NCI-H226 (cell line): ENCODE measurements around the gene PNPLA3.

Source experiments
- DNase-seq: peaks from one replicate; pipeline ENCODE4 v3.0.0-alpha.2; 2015

The PNPLA3 gene

DNA sequence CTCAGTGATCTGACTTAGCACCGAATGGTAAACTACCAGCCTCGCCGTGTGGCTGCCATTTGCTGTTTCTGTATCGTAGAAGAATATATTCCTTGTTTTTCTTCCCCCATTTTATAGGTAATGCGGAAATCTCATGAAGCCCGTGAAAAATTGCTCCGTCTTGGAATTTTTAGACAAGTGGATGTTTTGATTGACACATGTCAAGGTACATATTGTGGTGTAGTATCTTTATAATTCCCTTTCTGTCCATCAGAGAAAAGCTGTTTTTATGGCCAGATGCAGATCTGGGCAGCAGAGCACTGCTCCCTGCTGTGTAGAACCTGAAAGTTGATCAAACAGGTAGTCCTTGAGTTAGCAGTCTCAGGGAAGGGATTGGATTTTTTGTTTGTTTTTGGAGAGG is 45.0 kb downstream of the PNPLA3 start:
- DNase-seq, result no peak

DNA sequence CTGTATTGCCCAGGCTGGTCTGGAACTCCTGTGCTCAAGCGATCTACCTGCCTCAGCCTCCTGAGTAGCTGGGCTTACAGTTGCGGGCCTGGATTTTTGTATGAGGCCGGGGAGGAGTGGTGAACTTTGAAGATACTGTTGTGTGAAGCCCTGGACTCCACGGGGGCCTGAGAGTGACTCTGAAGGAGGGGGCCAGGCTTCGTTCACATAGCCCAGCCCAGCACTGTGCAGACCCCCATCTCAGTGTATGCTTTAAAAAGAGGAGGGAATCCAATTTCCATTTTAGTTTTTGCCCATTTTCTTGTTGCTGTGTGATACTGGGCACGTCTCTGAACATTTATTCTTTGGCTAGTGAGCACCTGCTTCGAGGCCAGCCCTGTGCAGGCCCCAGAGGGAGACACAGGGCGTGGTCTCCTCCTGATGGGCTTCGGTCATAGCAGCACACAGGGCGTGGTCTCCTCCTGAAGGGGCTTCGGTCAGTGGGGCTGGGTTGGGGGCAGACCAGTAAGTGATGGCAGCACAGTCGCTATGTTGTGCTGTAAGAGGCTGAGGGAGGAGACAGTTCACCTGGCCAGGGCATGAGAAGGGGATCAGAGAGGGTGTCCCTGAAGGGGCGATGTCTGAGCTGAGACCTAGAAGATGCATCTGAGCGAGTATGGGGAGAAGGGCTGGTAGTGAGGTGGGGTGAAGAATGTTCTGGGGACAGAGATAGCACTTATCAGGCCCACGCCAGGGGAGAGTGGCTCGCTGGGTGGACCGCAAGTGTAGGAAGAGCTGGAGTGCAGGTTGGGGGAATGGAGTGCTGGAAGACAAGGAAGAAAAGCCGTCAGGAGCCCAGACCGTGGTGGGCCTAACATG is 45.6 kb downstream of the PNPLA3 start:
- DNase-seq, result no peak

DNA sequence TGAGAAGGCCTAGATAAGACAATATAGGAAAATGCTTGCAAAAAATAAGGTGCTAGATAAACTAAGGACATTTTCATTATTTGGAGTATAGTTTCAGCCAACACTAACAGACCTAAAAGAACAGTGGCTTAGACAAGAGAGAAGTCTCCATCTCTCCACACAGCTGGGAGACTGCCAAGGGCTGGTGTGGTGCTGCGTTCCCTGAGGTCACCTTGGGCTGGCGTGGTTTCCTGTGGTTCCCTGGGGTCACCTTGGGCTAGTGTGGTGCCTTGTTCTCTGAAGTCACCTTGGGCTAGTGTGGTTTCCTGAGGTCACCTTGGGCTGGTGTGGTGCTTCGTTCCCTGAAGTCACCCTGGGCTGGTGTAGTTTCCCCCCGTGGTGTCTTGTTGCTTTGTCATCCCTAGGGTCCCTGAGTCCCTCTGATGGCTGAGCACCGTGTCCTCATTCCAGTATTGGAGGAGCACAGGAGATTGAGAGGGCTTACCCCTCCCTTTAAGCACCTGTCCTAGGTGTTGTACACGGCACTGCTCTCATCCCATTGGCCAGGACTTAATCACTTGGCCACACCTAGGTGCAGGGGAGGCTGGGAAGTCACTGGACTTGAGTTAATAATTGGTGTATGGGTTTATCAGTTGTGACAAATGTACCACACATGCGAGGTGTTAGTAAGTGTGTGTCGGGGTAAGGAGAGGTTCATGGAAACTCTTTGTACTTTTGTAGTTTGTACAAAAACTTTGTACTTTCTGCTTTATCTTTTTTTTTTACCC is 46.6 kb downstream of the PNPLA3 start:
- DNase-seq, result no peak

DNA sequence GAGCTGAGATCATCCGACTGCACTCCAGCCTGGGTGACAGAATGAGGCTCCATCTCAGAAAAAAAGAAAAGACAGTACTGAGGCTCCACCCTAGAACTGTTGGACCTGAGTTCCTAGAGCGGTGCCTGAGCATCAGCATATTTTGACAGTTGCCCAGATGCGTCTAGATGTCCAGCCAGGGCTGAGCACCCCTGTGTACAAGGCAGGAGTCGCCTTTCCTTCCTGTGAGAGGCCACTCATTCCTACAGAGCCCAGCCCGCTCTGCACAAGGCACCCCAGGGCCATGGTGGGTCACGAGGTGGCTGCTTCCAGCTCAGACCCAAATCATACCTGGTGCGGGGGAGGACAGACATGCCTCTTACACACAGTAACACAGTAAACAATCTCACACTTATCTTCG is 47.5 kb downstream of the PNPLA3 start:
- no peak for DNase-seq

DNA sequence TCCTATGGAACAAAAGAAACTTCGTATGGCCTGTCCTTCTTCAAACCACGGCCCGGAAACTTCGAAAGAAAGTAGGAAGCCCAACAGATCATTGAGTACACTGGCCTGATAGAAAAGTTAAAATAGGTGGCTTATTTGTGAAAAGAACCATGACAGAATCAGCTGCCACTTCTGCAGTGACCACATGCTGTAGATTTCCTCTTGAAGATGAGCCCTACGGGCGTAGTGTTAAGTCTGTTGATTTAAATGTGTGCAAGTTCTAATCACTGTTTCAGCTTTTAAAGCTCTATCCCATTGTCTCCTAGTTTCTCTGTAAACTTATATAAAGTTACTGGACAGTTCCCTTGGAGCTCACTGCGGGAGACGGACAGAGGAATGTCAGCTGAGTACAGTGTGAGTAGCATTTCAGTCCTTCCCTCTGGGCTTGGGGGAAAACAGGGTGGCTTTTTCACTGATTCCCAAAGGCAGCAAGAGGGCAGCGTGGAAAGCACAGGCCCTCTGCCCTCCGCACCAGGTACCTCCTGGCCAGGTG is 49.4 kb downstream of the PNPLA3 start:
- no peak for DNase-seq

DNA sequence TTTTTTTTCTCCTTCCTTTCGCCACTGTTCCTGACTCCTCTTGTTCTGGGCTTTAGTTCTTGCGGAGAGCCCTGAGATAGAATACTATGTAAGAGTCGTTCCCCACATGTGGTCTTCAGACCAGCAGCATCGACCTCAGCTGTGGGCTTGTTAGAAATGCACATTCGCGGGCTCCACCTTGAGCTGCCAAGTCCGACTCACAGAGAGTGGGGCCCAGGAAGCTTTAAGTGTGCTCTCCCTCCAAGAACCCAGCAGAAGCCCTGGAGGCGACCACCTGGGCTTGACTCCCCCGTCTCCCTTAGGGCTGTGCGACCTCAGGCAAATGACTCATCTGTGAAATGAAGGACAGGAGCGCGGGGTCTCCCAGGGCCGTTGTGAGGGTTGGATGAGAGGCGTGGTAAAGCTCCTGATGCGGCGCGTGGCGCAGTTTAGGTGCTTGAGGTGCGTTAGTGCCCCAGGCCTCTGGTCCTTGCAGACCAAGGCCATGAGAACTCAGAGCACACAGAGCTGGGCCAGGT is 50.5 kb downstream of the PNPLA3 start:
- DNase-seq, result no peak

DNA sequence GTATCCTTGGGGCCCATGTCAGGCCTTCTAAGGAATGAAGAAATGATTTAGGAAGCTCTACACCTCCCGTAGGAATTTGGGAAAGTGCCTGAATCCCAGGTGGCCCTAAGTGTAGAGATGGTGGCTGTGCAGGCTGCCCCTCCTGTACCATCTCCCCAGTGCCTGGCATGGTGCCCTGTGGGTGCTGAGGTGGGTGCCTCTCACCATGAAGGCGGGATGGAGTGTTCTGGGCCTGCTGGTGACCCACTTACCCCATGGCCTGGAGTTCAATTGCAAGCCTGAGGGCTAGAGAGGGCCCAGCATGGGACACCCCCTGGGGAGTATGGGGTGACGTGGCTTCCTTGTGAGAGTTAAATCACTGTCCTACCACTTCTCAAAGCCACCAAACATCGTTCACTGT is 51.4 kb downstream of the PNPLA3 start:
- DNase-seq, result no peak

DNA sequence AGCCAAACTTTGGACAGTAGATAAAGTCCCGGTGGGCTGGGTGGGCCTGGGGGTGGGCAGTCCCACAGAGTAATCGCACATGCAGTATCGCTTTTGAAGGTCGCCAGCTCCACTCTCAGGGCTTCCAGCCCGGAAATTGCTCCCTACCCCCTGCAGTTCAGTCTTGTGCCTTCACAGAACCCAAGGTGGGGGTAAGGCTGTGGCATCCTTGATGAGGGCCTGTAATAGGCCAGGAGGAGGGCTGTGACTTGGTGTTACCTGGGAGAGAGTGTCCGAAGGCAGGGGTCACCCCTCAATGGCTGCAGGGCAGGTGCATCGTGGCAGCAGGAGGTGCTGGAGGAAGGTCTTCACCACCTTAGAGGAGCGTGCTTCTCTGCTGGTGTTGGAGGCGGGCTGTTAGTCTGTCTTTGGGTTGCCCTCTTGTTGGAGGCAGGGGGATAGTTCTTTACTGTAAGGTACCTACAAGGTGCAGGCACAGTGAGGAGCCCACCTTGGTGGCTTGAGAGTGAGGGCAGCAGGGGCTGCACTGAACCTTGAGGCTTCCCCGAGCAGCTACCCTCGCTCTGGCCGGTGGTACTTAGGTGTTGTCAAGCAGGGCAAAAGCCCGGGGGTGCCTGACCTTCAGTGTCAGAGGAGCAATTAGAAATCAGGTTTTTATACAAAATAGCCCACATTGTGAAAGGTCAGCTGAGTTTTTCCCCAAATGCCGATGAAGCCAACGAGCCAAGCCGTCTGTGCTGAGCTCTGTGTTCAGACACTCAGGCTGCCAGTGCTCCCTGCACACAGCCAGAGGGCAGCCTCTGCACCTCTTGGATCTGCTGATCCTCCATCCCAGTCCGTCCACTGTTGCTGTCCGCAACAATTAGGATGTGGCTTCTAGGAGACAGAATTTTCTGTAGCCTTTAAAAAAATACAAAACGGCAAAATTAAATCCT is 53.5 kb downstream of the PNPLA3 start:
- DNase-seq, result no peak

DNA sequence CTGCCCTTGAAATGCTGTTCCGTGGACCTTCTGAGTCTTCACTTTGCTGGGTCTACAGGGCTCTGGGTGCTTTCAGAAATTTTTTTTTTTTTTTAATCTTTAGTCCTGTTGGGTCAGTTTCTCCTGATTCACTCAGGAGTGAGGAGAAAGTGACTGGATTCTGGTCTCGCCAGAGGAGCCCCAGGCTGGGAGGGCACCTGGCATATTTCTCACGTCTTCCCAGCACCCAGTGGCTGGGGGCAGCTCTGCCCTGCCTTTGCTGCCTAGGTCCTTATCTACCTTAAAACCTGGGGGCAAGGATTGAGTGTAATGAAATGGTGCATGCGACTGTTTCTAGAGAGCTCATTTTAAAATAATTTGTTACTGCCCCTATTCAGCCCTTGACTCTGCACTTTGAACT is 55.0 kb downstream of the PNPLA3 start:
- no peak for DNase-seq

DNA sequence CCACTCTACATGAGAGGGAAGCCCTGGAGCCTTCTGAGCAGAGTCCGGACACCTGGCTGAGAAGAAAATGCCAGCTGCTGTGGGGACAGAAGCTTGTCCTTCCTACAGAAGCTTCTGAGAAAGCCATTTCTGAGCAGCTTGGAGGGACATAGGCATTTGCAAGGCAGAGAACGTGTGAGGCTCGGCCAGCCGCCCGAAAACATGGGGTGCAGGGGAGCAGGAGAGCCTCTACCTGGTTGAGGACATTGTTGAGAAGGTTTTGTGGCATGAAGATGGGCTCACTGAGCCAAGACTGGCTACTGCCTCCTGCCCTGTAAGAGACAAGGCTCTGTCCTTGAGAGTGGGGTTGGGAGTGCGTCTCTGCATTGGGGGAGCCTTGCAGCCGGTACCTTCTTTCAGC is 57.0 kb downstream of the PNPLA3 start:
- no peak for DNase-seq

DNA sequence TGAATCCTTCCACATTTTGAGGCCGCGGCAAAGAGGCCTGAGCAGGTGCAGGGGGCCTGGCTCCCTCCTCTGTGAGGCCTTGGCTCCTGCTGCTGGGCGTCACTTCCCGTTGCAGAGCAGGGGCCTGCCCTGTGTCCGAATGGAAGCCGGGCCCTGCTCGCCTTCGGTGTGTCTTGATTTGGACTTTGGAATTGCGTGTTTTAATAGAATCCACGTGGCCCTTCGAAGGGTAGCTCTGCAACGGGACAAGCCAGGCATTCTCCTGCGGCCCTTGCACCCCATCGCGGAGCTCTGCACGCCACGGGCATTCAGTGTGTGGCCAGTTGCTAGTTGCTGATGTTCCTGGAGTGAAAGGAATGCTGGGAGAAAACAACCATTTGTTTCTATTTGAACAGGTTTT is 57.4 kb downstream of the PNPLA3 start:
- DNase-seq, result no peak

DNA sequence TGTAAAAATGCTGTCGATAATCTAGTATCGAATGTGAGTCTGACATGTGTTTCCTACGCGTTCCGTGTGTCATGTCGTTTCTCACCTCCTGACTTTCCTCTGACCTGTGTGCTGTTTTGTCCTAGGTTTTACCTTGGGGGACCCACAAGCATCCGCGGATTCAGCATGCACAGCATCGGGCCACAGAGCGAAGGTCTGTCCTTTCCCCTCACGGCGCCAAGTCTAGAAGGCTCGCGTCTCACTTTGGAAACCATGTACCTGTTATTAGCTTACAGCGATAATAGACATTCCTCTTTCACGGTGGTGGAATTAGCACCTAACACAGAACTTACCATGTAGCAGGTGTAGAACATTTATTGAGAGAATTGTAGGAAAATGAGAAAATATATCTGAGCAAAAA is 60.2 kb downstream of the PNPLA3 start:
- DNase-seq, result no peak

DNA sequence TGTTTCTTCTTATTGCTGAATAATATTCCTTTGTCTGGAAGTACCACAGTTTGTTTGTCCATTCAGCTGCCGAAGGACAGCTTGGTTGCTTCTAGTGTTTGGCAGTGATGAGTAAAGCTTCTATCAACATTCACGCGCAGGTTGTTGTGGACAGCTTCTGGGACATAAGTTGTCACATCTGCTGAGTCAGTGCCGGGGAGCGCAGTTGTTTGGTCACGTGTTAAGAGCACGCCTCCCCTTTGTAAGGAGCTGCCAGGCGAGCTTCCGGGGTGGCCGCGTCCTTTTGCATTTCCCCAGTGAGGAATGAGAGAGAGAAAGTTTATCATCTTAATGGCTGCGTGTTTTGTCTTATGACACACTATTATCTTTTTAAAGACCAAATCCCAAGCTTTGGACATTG is 61.9 kb downstream of the PNPLA3 start:
- DNase-seq, result no peak

DNA sequence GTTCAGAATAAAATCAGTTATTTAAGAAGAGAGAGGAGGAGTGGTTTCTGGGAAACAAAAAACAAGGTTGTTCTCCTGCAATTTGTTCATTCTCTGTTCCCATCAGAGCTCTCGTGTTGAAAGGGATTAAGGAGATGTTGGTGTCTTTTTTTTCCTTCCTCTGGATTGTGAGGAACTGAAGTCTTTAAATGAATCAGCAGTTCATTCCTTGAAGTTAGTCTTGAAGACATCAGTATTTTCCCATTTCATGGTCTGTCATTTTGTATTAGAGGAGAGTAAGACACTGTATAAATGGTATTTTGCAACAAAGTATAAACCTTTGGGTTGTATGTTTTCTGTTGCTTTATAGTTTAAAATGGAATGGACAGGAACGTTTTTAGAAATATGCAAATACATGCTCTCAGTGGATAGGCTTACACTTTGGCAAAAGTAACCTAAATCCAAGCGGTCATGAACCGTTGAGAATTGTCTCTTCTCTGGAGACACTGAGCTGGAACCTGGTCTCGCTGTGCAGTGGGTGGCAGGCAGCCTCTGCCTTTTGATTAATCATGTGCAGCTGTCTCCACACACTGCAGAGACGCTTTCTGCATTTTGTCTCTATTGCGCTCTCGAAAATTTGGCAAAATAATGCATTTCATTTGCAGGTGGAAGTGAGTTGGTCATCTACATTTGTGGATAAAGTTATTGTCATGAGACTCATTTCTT is 64.7 kb downstream of the PNPLA3 start:
- DNase-seq, result no peak

DNA sequence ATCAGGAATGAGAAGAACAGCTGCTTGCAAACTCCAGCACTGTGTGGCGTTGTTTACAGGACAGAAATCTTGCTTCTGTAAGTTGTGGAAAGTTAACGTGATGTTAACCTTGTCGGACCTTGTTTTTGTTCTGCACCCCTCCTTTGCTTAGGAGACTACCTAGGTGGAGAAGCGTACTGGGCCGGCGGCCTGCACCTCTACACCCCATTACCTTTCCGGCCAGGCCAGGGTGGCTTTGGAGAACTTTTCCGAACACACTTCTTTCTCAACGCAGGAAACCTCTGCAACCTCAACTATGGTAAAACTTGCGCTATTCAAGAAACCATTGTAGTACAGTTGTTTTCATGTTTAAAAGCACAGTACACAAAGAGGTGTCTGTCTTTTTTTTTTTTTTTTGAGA is 65.4 kb downstream of the PNPLA3 start:
- DNase-seq, result no peak

DNA sequence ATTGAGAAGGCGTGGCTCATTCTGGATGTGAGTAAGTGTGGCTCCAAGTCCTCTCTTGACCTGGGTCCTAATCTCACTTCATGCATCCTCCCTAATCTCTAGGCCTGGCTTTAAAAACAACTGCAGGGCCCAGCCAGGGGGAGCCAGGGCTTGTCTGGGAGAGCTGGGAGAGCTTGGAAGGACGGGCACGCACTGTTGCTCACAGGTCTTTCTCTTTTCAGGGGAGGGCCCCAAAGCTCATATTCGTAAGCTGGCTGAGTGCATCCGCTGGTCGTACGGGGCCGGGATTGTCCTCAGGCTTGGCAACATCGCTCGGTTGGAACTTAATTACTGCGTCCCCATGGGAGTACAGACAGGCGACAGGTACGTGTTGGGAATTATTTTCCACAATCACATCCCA is 66.4 kb downstream of the PNPLA3 start:
- DNase-seq, result no peak

DNA sequence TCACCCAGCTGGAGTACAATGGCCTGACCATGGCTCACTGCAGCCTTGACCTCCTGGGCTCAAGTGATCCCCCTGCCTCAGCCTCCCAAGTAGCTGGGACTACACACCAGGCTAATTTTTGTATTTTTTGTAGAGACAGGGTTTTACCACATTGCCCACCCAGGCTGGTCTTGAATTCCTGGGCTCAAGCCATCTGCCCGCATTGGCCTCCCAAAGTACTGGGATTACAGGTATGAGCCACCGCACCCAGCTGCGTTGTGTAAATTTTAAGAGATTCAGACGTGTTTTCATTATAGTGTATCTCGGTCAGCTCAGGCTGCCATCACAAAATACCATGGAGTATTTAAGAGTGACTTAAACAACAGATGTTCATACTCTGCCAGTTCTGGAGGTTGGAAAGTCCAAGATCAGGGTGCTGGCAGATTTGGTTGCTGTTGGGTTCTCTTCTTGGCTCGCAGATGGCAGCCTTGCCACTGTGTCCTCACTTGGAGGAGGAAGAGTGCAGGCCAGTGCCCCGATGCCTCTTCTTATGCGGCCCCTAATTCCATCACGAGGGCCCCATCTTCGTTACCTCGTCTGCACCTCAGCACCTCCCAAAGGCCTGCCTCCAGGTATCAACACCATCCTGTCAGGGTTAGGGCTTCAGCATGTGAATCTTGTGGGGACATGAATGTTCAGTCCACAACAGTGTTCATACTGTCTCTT is 67.9 kb downstream of the PNPLA3 start:
- DNase-seq, result no peak

DNA sequence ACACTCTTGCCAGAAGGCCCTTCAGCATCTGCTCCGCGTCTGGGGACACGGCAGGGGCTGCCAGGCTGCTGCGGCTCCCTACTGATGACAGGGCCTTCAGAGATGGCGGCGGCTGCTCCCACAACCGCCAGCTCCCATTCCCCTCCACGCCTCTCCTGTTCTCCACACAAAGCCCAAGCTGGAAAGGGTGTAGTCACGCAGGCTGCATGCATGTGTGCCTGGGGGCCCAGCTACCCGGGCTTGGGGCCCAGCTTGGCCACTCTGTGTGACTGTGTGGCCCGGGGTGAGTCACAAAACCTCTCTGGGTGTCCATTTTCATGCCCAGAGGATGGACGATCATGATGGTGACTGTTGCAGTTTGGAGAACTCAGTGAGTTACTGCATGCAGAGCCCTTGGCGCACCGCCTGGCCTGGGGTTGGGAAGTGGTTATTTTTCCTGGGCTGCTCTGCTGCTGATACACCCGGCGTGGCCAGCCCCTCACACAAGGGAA is 68.8 kb downstream of the PNPLA3 start:
- DNase-seq, result no peak

DNA sequence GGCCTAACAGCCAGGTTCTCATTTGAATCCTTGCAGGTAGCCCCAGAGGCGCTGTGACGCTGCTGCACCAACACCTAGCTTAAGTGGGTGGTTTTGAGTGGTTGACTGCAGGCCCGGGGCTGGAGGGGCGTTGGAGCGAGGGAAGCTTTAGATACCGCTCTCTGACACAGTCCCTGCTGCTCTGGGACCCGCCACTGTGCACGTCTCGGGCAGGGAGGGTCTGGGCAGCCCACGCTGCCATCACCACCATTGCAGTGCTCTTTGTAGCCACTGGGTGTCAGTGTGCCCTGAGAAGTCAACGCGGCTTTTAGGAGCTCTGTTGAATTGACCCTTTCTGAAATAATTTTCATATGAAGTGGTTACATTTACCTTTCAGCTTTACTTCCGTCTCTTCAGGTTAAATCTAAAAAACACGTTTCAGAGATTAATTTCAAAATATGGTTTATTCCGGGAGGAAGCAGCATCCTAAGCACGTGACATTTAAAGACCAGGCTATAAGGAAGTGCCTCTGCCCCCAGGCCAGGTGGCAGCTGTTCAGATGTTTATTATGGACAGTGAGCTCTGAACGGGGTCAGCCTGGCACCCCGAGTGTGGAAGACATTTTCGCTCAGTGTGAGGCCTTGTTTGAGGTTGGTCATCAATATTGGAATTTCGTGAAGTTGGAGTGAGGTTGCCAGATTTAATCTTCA is 69.6 kb downstream of the PNPLA3 start:
- no peak for DNase-seq

DNA sequence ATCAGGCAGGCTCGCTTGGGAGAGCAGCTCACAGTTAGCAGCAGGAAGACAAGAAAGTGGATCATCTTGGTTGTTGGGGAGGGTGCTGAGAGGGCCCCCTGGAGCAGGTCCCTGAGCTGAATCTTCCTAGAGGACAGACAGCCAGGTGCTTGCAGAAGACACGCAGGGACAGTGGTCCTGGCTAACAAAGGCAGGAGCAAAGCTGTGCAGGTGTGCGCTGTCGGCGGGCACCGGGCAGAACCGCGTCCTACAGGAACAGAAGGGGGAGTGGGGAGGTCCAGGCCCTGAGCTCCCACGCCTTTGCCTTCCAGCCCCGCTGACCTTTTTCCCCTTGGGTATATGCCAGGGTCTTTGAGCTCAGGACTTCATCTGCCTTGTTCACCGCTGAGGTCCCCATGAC is 70.4 kb downstream of the PNPLA3 start:
- no peak for DNase-seq

DNA sequence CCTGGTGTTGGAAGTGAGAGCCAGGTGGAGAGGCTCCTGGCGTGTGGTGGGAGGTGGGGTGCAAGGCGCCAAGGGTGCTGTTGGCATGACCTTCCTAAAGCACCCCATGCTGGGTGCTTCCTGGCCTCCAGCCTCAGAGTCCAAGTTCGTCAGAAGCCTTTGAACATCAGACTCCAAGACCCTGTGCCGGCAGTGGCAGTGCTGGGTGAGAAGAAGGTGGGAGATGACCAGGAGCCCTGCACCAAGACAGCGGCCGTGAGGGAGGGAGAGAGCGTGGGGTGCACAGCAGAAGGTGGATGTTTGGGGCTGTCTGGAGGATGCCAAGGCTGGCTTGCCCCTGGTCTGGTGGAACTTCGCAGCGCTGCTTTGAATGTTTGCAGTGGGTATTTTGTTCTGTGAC is 70.8 kb downstream of the PNPLA3 start:
- DNase-seq, result no peak
